ENCODE results near the gene ITGA4. TPM values are rescaled to one million over a fixed set of nuclear protein-coding genes. Genes with fewer than 3 reads are reported as not detected.

Gene ITGA4
- total and polyA plus RNA-seq, 2 donors (not counting 3 experiments of a cell fraction or from before 2014, with no cell fraction given), result 1.5 to 2.8 TPM

DNA sequence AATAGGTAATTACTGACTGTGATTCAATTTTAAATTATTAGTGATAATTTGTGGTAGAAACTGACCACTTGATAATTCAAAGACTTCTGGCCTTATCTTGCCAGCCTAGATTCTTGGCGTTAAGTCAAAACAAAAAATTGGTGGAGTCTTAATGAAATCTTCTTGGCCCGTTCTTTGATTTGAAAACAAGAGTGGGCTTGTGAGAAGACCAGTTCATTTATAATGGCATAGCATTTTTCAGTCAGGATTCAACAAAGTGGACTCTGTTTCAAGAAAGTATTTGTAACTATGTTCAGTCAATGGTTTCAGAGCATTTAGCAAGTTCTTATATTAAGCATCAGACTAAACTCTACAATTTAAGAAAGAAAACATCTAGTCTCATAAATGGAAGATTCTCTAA is 26.0 kb downstream of the ITGA4 start:
- intact Hi-C loops (cut with micrococcal nuclease), result no loop called here

More for the DNA sequence above, 26.0 kb downstream of the ITGA4 start:
- no peaks in the 10 kb centered on the region for H3K27me3 ChIP-seq (ENCODE audit: control insufficient read depth in 2 of 2, insufficient read depth in 2 of 2, low read length in 2 of 2)
- H3K9me1 ChIP-seq (replicated peaks; ENCODE audit: control insufficient read depth, extremely low read depth, insufficient read depth, low read length), result no peaks in the 10 kb centered on the region
- H3K4me3 ChIP-seq (replicated peaks in 1 of 3; ENCODE audit: insufficient read depth in 1 of 3, low read depth in 1 of 3, low read length in 3 of 3), result no peak overlapping the region
- CTCF ChIA-PET, result no interaction called here
- no peaks in the 10 kb centered on the region for H3K9me3 ChIP-seq (replicated peaks; ENCODE audit: control insufficient read depth, insufficient read depth, low read length)
- no peak for FAIRE-seq
- dilution Hi-C loops (cut with MboI; ENCODE audit: extremely low pct_ligation_motif_present, low sequenced_read_pairs), result no loop called here
- no peak for DNase-seq (ENCODE audit: low read depth, low spot score)
- POLR2A ChIA-PET, result no interaction called here
- H3K4me1 ChIP-seq (ENCODE audit: control insufficient read depth, extremely low read depth, insufficient read depth, low read length), result no peaks in the 10 kb centered on the region
- H4K20me1 ChIP-seq (replicated peaks; ENCODE audit: control insufficient read depth, extremely low read depth, insufficient read depth, low read length), result no peaks in the 10 kb centered on the region
- no peak overlapping the region for H3K4me2 ChIP-seq (ENCODE audit: insufficient read depth, low read length)
- H3K79me2 ChIP-seq (ENCODE audit: control insufficient read depth, insufficient read depth, low read length), result no peaks in the 10 kb centered on the region
- no peak for TF ChIP-seq POLR2AphosphoS5 (IDR thresholded peaks at IDR 0.05; ENCODE audit: insufficient read depth, low read depth, low read length)
- no peak for TF ChIP-seq EZH2 (IDR thresholded peaks at IDR 0.05; ENCODE audit: borderline replicate concordance, low read depth, low read length, severe bottlenecking)
- TF ChIP-seq, protein P1, sequence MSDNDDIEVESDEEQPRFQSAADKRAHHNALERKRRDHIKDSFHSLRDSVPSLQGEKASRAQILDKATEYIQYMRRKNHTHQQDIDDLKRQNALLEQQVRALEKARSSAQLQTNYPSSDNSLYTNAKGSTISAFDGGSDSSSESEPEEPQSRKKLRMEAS (IDR thresholded peaks at IDR 0.05; ENCODE audit: insufficient read depth, insufficient read length), result no peak
- TF ChIP-seq, protein P2, sequence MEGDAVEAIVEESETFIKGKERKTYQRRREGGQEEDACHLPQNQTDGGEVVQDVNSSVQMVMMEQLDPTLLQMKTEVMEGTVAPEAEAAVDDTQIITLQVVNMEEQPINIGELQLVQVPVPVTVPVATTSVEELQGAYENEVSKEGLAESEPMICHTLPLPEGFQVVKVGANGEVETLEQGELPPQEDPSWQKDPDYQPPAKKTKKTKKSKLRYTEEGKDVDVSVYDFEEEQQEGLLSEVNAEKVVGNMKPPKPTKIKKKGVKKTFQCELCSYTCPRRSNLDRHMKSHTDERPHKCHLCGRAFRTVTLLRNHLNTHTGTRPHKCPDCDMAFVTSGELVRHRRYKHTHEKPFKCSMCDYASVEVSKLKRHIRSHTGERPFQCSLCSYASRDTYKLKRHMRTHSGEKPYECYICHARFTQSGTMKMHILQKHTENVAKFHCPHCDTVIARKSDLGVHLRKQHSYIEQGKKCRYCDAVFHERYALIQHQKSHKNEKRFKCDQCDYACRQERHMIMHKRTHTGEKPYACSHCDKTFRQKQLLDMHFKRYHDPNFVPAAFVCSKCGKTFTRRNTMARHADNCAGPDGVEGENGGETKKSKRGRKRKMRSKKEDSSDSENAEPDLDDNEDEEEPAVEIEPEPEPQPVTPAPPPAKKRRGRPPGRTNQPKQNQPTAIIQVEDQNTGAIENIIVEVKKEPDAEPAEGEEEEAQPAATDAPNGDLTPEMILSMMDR (IDR thresholded peaks at IDR 0.05; ENCODE audit: extremely low read depth in 1 of 2, insufficient read depth in 1 of 2, low read depth in 1 of 2, low read length in 2 of 2), result no peak
- TF ChIP-seq FOS (IDR thresholded peaks at IDR 0.05; ENCODE audit: borderline replicate concordance, insufficient read depth, low read length), result no peak
- TF ChIP-seq MYC (IDR thresholded peaks at IDR 0.05; ENCODE audit: low read depth, low read length), result no peak
- TF ChIP-seq JUN (IDR thresholded peaks at IDR 0.05; ENCODE audit: borderline replicate concordance, insufficient read depth, insufficient read length, low read depth), result no peak
- no peak for TF ChIP-seq POLR2A (IDR thresholded peaks at IDR 0.05; ENCODE audit: low read depth, low read length)
- TF ChIP-seq GATA2 (IDR thresholded peaks at IDR 0.05; ENCODE audit: insufficient read depth, insufficient read length, low read depth, low read length), result no peak
- H2AFZ ChIP-seq (ENCODE audit: low read depth, low read length), result no peak overlapping the region
- H3K27ac ChIP-seq (ENCODE audit: insufficient read depth, low read depth, low read length), result no peak overlapping the region
- no TSS peak for BruUV-seq (replicated peaks)
- H3K9ac ChIP-seq (replicated peaks; ENCODE audit: extremely low read depth, insufficient read depth, low read length), result no peak overlapping the region
- no peaks in the 10 kb centered on the region for H3K36me3 ChIP-seq (ENCODE audit: control insufficient read depth in 2 of 2, extremely low read depth in 1 of 2, insufficient read depth in 2 of 2, low read length in 2 of 2)

Data from endothelial cell of umbilical vein (primary cell).